WTC11 (cell line): ENCODE data around the gene FAM76B. TPM values are rescaled to one million over a fixed set of nuclear protein-coding genes. Genes with fewer than 3 reads are reported as not detected.
A peak's percentile ranks its signal among the peaks of the same experiment; 100 is the strongest.

Source experiments
- ATAC-seq: fragments of 200-7000 bp; cut with Tn5 transposase; 2 replicates; pipeline ENCODE4 v1.10.0; 2021; ENCODE audit warnings: mild to moderate bottlenecking, moderate library complexity
- CTCF ChIA-PET: fragments of 300-600 bp; sonication (Branson Sonifier 250); formaldehyde crosslinking; loops from one replicate; lab custom pipeline; 2021; ENCODE audit warnings: antibody characterized with exemption; lab: Charles Lee
- POLR2A ChIA-PET: fragments of 350-600 bp; sonication (Branson Sonifier 250); formaldehyde crosslinking; loops from one replicate; lab custom pipeline; 2021; ENCODE audit warnings: antibody characterized with exemption; lab: Charles Lee
- DNase-seq: peaks from one replicate; pipeline ENCODE4 v3.0.0; 2021; ENCODE audit warnings: low spot score
- H3K27ac Mint-ChIP-seq: 2 replicates; pipeline ENCODE4 v1.8.0; 2021; ENCODE audit warnings: mixed read lengths
- H3K27me3 Mint-ChIP-seq: 2 replicates; pipeline ENCODE4 v1.8.0; 2021; ENCODE audit warnings: low read depth, mild to moderate bottlenecking, moderate library complexity, mixed read lengths
- H3K36me3 Mint-ChIP-seq: 2 replicates; pipeline ENCODE4 v1.8.0; 2021; ENCODE audit warnings: mixed read lengths
- H3K4me1 Mint-ChIP-seq: 2 replicates; pipeline ENCODE4 v1.8.0; 2022; ENCODE audit warnings: mixed read lengths
- H3K4me3 Mint-ChIP-seq: 2 replicates; pipeline ENCODE4 v1.8.0; 2021; ENCODE audit warnings: mild to moderate bottlenecking, moderate library complexity, mixed read lengths
- H3K9me3 Mint-ChIP-seq: 2 replicates; pipeline ENCODE4 v1.8.0; 2021; ENCODE audit warnings: mixed read lengths
- CREM ChIP-seq: sonication (generic); formaldehyde crosslinking; IDR thresholded peaks from 2 replicates; pipeline ENCODE4 v1.8.1; 2022; ENCODE audit warnings: mild to moderate bottlenecking, missing genetic modification reagents, moderate library complexity
- FOXP1 ChIP-seq: sonication (generic); formaldehyde crosslinking; IDR thresholded peaks from 2 replicates; pipeline ENCODE4 v1.8.0; 2022; ENCODE audit warnings: missing genetic modification reagents, mild to moderate bottlenecking, moderate library complexity, borderline replicate concordance
- IRF2 ChIP-seq: sonication (generic); formaldehyde crosslinking; IDR thresholded peaks from 2 replicates; pipeline ENCODE4 v1.8.0; 2022; ENCODE audit warnings: low read depth, missing genetic modification reagents, borderline replicate concordance
- JAZF1 ChIP-seq: fragments of 250-450 bp; sonication (Bioruptor Pico); IDR thresholded peaks from 2 replicates; pipeline ENCODE4 v1.9.0; 2021; ENCODE audit warnings: moderate library complexity, mild to moderate bottlenecking, inconsistent platforms
- NR3C1 ChIP-seq: sonication (generic); formaldehyde crosslinking; conservative IDR thresholded peaks from 2 replicates; pipeline ENCODE4 v1.8.1; 2023; ENCODE audit warnings: low read depth, mild to moderate bottlenecking, missing genetic modification reagents
- OVOL2 ChIP-seq: fragments of 250-450 bp; sonication (Bioruptor Pico); IDR thresholded peaks from 2 replicates; pipeline ENCODE4 v1.9.0; 2021; ENCODE audit warnings: mild to moderate bottlenecking, borderline replicate concordance
- PRRX2 ChIP-seq: fragments of 250-450 bp; sonication (Bioruptor Pico); IDR thresholded peaks from 2 replicates; pipeline ENCODE4 v1.8.0; 2021; ENCODE audit warnings: mild to moderate bottlenecking
- RELA ChIP-seq: sonication (generic); formaldehyde crosslinking; IDR thresholded peaks from 2 replicates; pipeline ENCODE4 v1.8.1; 2022; ENCODE audit warnings: missing genetic modification reagents, mild to moderate bottlenecking, borderline replicate concordance
- SOX15 ChIP-seq: fragments of 250-450 bp; sonication (Bioruptor Pico); IDR thresholded peaks from 2 replicates; pipeline ENCODE4 v1.9.0; 2021; ENCODE audit warnings: mild to moderate bottlenecking
- TEAD1 ChIP-seq: sonication (generic); formaldehyde crosslinking; IDR thresholded peaks from 2 replicates; pipeline ENCODE4 v1.8.0; 2022; ENCODE audit warnings: mild to moderate bottlenecking, missing genetic modification reagents
- ZBTB21 ChIP-seq: sonication (generic); formaldehyde crosslinking; IDR thresholded peaks from 2 replicates; pipeline ENCODE4 v1.8.1; 2023; ENCODE audit warnings: mild to moderate bottlenecking, missing genetic modification reagents, borderline replicate concordance
- ZNF396 ChIP-seq: fragments of 250-450 bp; sonication (Bioruptor Pico); IDR thresholded peaks from 2 replicates; pipeline ENCODE4 v1.8.0; 2021; ENCODE audit warnings: mild to moderate bottlenecking, moderate library complexity, borderline replicate concordance
- ZNF416 ChIP-seq: fragments of 250-450 bp; sonication (Bioruptor Pico); IDR thresholded peaks from 2 replicates; pipeline ENCODE4 v1.9.0; 2021; ENCODE audit warnings: mild to moderate bottlenecking, inconsistent platforms
- total RNA-seq: library from RNA; stranded (reverse); gene quantifications from 3 replicates; pipeline ENCODE4 v1.2.3, GENCODE V29; 2021
- TF ChIP-seq, protein P1 (sequence below): sonication (generic); formaldehyde crosslinking; IDR thresholded peaks from 2 replicates; pipeline ENCODE4 v1.8.1; 2022; ENCODE audit warnings: mild to moderate bottlenecking, moderate library complexity, missing genetic modification reagents
- TF ChIP-seq, protein P2 (sequence below): fragments of 250-450 bp; sonication (Bioruptor Pico); IDR thresholded peaks from 2 replicates; pipeline ENCODE4 v1.9.0; 2021; ENCODE audit warnings: moderate library complexity, mild to moderate bottlenecking, inconsistent platforms, borderline replicate concordance
- TF ChIP-seq, protein P3 (sequence below): sonication (generic); formaldehyde crosslinking; IDR thresholded peaks from 2 replicates; pipeline ENCODE4 v1.8.0; 2022; ENCODE audit warnings: mild to moderate bottlenecking, missing genetic modification reagents
- TF ChIP-seq, protein P4 (sequence below): fragments of 250-450 bp; sonication (Bioruptor Pico); IDR thresholded peaks from 2 replicates; pipeline ENCODE4 v2.1.2; 2022; ENCODE audit warnings: mild to moderate bottlenecking, moderate library complexity
- TF ChIP-seq, protein P5 (sequence below): sonication (generic); formaldehyde crosslinking; IDR thresholded peaks from 2 replicates; pipeline ENCODE4 v1.8.0; 2022; ENCODE audit warnings: mild to moderate bottlenecking, missing genetic modification reagents
- TF ChIP-seq, protein P6 (sequence below): fragments of 250-450 bp; sonication (Bioruptor Pico); IDR thresholded peaks from 2 replicates; pipeline ENCODE4 v1.9.0; 2021; ENCODE audit warnings: mild to moderate bottlenecking, borderline replicate concordance
- TF ChIP-seq, protein P7 (sequence below): sonication (generic); formaldehyde crosslinking; IDR thresholded peaks from 2 replicates; pipeline ENCODE4 v1.8.1; 2023; ENCODE audit warnings: mild to moderate bottlenecking, moderate library complexity, missing genetic modification reagents

The FAM76B gene
- total RNA-seq, 1 experiment from 2014 or later = 30.0 TPM

DNA sequence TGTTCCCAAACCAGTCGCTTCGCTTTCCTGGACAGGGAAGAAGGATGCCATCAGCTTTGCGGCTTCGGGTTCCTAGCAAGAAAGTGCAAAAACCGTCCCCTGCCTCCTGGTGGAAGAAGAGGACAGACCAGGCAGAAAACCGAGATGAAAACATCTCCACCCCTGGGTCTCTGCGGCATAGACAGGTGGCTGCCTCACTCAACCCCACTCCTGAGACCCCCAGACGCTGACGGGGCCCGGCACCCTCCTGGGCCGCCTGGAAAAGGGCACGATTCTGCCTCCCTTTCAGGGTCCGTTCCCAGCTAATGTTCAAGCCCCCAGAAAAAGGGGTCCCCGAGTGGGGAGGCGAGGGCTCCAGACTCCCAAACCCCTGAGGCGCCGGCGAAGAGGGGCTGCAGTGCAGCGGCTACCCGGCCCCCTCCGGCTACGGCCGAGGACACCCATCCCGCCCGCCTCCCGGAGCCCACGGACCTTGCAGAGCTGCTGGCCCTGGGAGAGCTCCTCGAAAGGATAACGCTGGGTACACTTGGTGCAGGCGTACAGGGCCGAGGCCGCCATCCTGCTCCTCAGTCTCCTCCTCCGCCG is 569 bp downstream of the FAM76B start:
- peak overlapping the region; percentile 99 for H3K4me3 Mint-ChIP-seq
- POLR2A ChIA-PET = interaction anchor here (1.0 to 3.7 kb wide), 7 partner anchors 16 to 722 kb away, joined by 3 to 25 read pairs (median 5); partner anchors contain the start of genes CCDC82, JRKL, SESN3 and SRSF8
- ATAC-seq = peak; percentile 3

DNA sequence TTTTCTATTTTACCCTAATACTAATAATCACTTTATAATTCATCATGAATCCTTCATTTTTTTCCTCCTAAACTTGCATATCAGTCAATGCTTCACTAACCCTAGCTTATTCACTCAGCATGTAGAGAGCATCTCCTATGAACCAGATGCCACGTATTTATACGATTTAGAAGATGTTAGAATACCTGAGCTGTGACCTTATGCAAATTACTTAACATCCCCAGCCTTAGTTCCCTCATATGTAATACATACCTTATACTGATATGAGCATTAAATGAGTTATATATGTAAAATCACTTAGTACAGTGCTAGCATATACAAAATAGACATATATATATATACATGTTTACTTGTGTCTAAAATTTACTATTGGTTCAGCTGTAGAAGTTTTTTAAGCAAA is 9.0 kb downstream of the FAM76B start:
- Mint-ChIP-seq H3K9me3 (no peaks in the 10 kb centered on the region), H3K4me3 (no peak overlapping the region), H3K27ac (no peak overlapping the region), H3K36me3 (peaks cover 71% of the 10 kb centered on the region), H3K4me1 (no peaks in the 10 kb centered on the region)
- CTCF ChIA-PET = no interaction called here
- no peak for ATAC-seq
- no peak for DNase-seq
- POLR2A ChIA-PET = no interaction called here
- TF ChIP-seq RELA (CRISPR knock-in tag) = no peak
- TF ChIP-seq, protein P1, sequence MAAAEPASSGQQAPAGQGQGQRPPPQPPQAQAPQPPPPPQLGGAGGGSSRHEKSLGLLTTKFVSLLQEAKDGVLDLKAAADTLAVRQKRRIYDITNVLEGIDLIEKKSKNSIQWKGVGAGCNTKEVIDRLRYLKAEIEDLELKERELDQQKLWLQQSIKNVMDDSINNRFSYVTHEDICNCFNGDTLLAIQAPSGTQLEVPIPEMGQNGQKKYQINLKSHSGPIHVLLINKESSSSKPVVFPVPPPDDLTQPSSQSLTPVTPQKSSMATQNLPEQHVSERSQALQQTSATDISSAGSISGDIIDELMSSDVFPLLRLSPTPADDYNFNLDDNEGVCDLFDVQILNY = no peak
- TF ChIP-seq, protein P2, sequence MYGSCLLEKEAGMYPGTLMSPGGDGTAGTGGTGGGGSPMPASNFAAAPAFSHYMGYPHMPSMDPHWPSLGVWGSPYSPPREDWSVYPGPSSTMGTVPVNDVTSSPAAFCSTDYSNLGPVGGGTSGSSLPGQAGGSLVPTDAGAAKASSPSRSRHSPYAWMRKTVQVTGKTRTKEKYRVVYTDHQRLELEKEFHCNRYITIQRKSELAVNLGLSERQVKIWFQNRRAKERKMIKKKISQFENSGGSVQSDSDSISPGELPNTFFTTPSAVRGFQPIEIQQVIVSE (CRISPR knock-in tag) = no peak
- TF ChIP-seq OVOL2 = no peak
- TF ChIP-seq, protein P3, sequence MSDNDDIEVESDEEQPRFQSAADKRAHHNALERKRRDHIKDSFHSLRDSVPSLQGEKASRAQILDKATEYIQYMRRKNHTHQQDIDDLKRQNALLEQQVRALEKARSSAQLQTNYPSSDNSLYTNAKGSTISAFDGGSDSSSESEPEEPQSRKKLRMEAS (CRISPR knock-in tag) = no peak
- TF ChIP-seq JAZF1 (CRISPR knock-in tag) = no peak
- TF ChIP-seq, all 79 proteins: peak for 0
- H3K27me3 Mint-ChIP-seq = no peaks in the 10 kb centered on the region

More for the DNA sequence above, 569 bp downstream of the FAM76B start:
- TF ChIP-seq ZNF416 (CRISPR knock-in tag) = 0 out of 2 replicates have a peak, but pooled peaks have one; percentile 23
- TF ChIP-seq, protein P4, sequence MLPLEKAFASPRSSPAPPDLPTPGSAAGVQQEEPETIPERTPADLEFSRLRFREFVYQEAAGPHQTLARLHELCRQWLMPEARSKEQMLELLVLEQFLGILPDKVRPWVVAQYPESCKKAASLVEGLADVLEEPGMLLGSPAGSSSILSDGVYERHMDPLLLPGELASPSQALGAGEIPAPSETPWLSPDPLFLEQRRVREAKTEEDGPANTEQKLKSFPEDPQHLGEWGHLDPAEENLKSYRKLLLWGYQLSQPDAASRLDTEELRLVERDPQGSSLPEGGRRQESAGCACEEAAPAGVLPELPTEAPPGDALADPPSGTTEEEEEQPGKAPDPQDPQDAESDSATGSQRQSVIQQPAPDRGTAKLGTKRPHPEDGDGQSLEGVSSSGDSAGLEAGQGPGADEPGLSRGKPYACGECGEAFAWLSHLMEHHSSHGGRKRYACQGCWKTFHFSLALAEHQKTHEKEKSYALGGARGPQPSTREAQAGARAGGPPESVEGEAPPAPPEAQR (CRISPR knock-in tag) = no peak
- 0 out of 2 replicates have a peak, but pooled peaks have one; percentile 61 for TF ChIP-seq PRRX2 (CRISPR knock-in tag)
- DNase-seq = peak; percentile 44
- CTCF ChIA-PET = interaction anchor here (1.3 to 1.8 kb wide), 5 partner anchors 47 to 722 kb away, joined by 3 to 10 read pairs (median 5); partner anchors contain the start of gene MAML2
- peaks cover 33% of the 10 kb centered on the region for H3K36me3 Mint-ChIP-seq
- H3K27me3 Mint-ChIP-seq = no peaks in the 10 kb centered on the region
- peaks cover 30% of the 10 kb centered on the region for H3K4me1 Mint-ChIP-seq
- peak overlapping the region; percentile 85 for H3K27ac Mint-ChIP-seq
- no peaks in the 10 kb centered on the region for H3K9me3 Mint-ChIP-seq

DNA sequence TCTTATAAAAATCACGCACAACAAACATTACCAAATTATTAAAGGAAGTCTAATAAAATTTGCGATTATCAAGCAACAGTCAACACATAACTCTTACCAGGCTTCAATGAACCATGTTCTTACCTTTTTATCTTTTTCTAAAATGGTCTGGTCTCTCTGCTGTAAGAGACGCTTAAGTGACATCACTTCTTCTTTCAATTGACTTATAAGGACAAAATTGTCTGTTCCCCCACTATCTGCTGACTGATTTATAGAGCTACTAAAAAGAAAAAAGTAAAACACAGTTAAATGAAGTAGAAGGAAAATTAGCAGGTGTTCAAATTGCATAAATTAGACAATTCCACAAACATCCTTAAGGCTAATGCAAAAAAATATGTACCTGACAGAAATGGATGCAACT is 10.9 kb downstream of the FAM76B start:
- Mint-ChIP-seq H3K27ac (no peak overlapping the region), H3K9me3 (no peaks in the 10 kb centered on the region), H3K4me3 (no peak overlapping the region), H3K27me3 (no peaks in the 10 kb centered on the region), H3K4me1 (no peaks in the 10 kb centered on the region), H3K36me3 (peaks cover 75% of the 10 kb centered on the region)
- POLR2A ChIA-PET = no interaction called here
- DNase-seq (no peak), ATAC-seq (no peak)
- CTCF ChIA-PET = no interaction called here
- TF ChIP-seq IRF2 (no peak), TEAD1 (CRISPR knock-in tag) (no peak), ZBTB21 (CRISPR knock-in tag) (no peak), CREM (no peak), SOX15 (CRISPR knock-in tag) (no peak), ZNF396 (CRISPR knock-in tag) (no peak), NR3C1 (CRISPR knock-in tag) (no peak), FOXP1 (CRISPR knock-in tag) (no peak)
- TF ChIP-seq, protein P5, sequence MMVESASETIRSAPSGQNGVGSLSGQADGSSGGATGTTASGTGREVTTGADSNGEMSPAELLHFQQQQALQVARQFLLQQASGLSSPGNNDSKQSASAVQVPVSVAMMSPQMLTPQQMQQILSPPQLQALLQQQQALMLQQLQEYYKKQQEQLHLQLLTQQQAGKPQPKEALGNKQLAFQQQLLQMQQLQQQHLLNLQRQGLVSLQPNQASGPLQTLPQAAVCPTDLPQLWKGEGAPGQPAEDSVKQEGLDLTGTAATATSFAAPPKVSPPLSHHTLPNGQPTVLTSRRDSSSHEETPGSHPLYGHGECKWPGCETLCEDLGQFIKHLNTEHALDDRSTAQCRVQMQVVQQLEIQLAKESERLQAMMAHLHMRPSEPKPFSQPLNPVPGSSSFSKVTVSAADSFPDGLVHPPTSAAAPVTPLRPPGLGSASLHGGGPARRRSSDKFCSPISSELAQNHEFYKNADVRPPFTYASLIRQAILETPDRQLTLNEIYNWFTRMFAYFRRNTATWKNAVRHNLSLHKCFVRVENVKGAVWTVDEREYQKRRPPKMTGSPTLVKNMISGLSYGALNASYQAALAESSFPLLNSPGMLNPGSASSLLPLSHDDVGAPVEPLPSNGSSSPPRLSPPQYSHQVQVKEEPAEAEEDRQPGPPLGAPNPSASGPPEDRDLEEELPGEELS (CRISPR knock-in tag) = no peak
- TF ChIP-seq, protein P6, sequence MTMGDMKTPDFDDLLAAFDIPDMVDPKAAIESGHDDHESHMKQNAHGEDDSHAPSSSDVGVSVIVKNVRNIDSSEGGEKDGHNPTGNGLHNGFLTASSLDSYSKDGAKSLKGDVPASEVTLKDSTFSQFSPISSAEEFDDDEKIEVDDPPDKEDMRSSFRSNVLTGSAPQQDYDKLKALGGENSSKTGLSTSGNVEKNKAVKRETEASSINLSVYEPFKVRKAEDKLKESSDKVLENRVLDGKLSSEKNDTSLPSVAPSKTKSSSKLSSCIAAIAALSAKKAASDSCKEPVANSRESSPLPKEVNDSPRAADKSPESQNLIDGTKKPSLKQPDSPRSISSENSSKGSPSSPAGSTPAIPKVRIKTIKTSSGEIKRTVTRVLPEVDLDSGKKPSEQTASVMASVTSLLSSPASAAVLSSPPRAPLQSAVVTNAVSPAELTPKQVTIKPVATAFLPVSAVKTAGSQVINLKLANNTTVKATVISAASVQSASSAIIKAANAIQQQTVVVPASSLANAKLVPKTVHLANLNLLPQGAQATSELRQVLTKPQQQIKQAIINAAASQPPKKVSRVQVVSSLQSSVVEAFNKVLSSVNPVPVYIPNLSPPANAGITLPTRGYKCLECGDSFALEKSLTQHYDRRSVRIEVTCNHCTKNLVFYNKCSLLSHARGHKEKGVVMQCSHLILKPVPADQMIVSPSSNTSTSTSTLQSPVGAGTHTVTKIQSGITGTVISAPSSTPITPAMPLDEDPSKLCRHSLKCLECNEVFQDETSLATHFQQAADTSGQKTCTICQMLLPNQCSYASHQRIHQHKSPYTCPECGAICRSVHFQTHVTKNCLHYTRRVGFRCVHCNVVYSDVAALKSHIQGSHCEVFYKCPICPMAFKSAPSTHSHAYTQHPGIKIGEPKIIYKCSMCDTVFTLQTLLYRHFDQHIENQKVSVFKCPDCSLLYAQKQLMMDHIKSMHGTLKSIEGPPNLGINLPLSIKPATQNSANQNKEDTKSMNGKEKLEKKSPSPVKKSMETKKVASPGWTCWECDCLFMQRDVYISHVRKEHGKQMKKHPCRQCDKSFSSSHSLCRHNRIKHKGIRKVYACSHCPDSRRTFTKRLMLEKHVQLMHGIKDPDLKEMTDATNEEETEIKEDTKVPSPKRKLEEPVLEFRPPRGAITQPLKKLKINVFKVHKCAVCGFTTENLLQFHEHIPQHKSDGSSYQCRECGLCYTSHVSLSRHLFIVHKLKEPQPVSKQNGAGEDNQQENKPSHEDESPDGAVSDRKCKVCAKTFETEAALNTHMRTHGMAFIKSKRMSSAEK (CRISPR knock-in tag) = no peak
- TF ChIP-seq, protein P7, sequence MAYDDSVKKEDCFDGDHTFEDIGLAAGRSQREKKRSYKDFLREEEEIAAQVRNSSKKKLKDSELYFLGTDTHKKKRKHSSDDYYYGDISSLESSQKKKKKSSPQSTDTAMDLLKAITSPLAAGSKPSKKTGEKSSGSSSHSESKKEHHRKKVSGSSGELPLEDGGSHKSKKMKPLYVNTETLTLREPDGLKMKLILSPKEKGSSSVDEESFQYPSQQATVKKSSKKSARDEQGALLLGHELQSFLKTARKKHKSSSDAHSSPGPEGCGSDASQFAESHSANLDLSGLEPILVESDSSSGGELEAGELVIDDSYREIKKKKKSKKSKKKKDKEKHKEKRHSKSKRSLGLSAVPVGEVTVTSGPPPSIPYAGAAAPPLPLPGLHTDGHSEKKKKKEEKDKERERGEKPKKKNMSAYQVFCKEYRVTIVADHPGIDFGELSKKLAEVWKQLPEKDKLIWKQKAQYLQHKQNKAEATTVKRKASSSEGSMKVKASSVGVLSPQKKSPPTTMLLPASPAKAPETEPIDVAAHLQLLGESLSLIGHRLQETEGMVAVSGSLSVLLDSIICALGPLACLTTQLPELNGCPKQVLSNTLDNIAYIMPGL = no peak
